DOHH2 (cell line): Measurements from ENCODE around the gene AASDH.

Experiments
- H3F3A ChIP-seq: fragments of 200-600 bp; sonication (generic), shearing (Covaris generic); 2 replicates; pipeline ENCODE4 v1.6.0; 2016; ENCODE audit warnings: antibody characterized with exemption, mild to moderate bottlenecking; ENCODE audit not compliant: control insufficient read depth, insufficient read depth
- H3K27ac ChIP-seq: fragments of 200-600 bp; sonication (generic); 2 replicates; pipeline ENCODE4 v1.5.1; 2014; ENCODE audit warnings: low read depth, mild to moderate bottlenecking, low read length, moderate library complexity
- H3K27me3 ChIP-seq: fragments of 200-600 bp; sonication (generic); 2 replicates; pipeline ENCODE4 v1.6.1; 2014; ENCODE audit warnings: mild to moderate bottlenecking, low read length, mixed read lengths; ENCODE audit not compliant: control insufficient read depth
- H3K36me3 ChIP-seq: fragments of 200-600 bp; sonication (generic); 2 replicates; pipeline ENCODE4 v1.6.1; 2014; ENCODE audit warnings: mild to moderate bottlenecking, low read length, moderate library complexity, mixed read lengths; ENCODE audit not compliant: control insufficient read depth
- H3K4me1 ChIP-seq: fragments of 200-600 bp; sonication (generic); 2 replicates; pipeline ENCODE4 v1.6.1; 2014; ENCODE audit warnings: mild to moderate bottlenecking, low read length, mixed read lengths; ENCODE audit not compliant: control insufficient read depth
- H3K4me2 ChIP-seq: fragments of 200-600 bp; sonication (generic); 2 replicates; pipeline ENCODE4 v1.6.0; 2014; ENCODE audit warnings: mild to moderate bottlenecking, low read length, moderate library complexity
- H3K4me3 ChIP-seq: fragments of 200-600 bp; sonication (generic); 2 replicates; pipeline ENCODE4 v1.5.1; 2014; ENCODE audit warnings: mild to moderate bottlenecking, low read length, mixed read lengths
- H3K79me2 ChIP-seq: fragments of 200-600 bp; sonication (generic); 2 replicates; pipeline ENCODE4 v1.6.1; 2014; ENCODE audit warnings: mild to moderate bottlenecking, low read length, mixed read lengths; ENCODE audit not compliant: control insufficient read depth
- H3K9me2 ChIP-seq: fragments of 200-600 bp; sonication (generic); replicated peaks from 2 replicates; pipeline ENCODE4 v1.6.1; 2014; ENCODE audit warnings: mild to moderate bottlenecking, low read length, mixed read lengths; ENCODE audit not compliant: control insufficient read depth
- H3K9me3 ChIP-seq: fragments of 200-600 bp; sonication (generic); 2 replicates; pipeline ENCODE4 v1.6.1; 2014; ENCODE audit warnings: antibody characterized with exemption, low read length, mixed read lengths; ENCODE audit not compliant: control insufficient read depth, insufficient read depth
- H4K20me1 ChIP-seq: fragments of 200-600 bp; sonication (generic); 2 replicates; pipeline ENCODE4 v1.6.0; 2014; ENCODE audit warnings: low read depth, mild to moderate bottlenecking, antibody characterized with exemption, low read length, moderate library complexity; ENCODE audit not compliant: control insufficient read depth, insufficient read depth
- CTCF ChIP-seq: fragments of 200-600 bp; sonication (generic); IDR thresholded peaks from one replicate; pipeline ENCODE4 v1.5.1; 2014; ENCODE audit warnings: antibody characterized with exemption, mild to moderate bottlenecking, low read depth, low read length; ENCODE audit not compliant: poor library complexity, severe bottlenecking
- EZH2phosphoT487 ChIP-seq: fragments of 200-600 bp; sonication (generic); IDR thresholded peaks from 2 replicates; pipeline ENCODE4 v1.6.1; 2017; ENCODE audit warnings: borderline replicate concordance, mild to moderate bottlenecking, antibody characterized with exemption, low read length, moderate library complexity, mixed read lengths

Gene AASDH

GRCh38 chr4:56307423-56307822 lies 79.9 kb downstream of the AASDH start:
- Histone ChIP-seq H3K27me3 (no peaks in the 10 kb centered on the region), H3K36me3 (no peaks in the 10 kb centered on the region), H4K20me1 (no peaks in the 10 kb centered on the region), H3K27ac (no peak overlapping the region), H3K4me1 (no peaks in the 10 kb centered on the region), H3K4me3 (no peak overlapping the region), H3K9me2 (no peaks in the 10 kb centered on the region), H3K4me2 (no peak overlapping the region), H3F3A (no peaks in the 10 kb centered on the region), H3K79me2 (no peaks in the 10 kb centered on the region), H3K9me3 (no peaks in the 10 kb centered on the region)
- TF ChIP-seq CTCF (no peak), EZH2phosphoT487 (no peak)

DNA sequence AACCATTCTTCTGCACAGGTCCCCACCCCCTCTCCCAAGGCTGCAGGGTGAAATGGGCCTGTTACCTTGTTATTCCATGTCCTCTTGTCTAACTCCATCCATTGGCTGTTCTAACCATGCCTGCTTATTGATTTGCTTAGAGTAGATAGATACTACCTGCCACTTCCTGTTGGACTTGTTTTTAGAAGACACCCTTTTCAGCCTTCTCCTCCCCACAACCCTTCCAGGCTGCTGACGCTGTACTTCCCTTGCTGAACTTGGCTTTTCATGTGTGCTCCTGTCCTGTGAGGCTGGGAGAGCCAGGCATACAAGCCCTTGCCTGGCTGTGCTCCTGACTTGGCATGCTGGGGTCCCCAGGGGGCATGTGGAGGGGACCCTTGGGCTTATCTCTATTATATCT lies 81.9 kb downstream of the AASDH start:
- Histone ChIP-seq H3K27ac (no peak overlapping the region), H3K4me3 (no peak overlapping the region), H3K9me2 (no peaks in the 10 kb centered on the region), H3K4me2 (no peak overlapping the region), H3K36me3 (no peaks in the 10 kb centered on the region), H3K4me1 (0 out of 2 replicates have a peak, but pooled peaks cover 3% of the 10 kb centered on the region), H4K20me1 (no peaks in the 10 kb centered on the region), H3K27me3 (no peaks in the 10 kb centered on the region), H3K79me2 (no peaks in the 10 kb centered on the region), H3F3A (no peaks in the 10 kb centered on the region), H3K9me3 (no peaks in the 10 kb centered on the region)
- TF ChIP-seq CTCF: no peak
- no peak for TF ChIP-seq EZH2phosphoT487

DNA sequence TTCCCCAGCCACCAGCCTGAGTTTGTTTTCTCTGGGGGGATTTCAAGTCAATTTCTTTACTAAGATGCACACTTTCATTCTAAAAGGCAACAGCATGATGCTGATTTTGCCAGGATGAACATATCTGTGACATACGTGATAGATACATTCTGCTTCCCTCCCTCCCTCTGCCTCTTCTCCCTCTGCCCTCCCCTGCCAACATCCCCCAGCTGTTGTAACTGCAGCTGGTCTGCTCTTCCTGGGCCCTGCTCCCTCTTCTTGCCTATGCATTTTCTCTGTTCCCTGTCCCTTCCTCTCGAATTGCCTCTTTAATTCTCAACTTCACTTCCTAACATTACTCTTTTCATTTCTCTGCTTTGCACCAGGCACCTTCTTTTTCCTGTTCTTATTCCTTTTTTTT lies 83.4 kb downstream of the AASDH start:
- H3K4me1 ChIP-seq: 0 out of 2 replicates have a peak, but pooled peaks cover 3% of the 10 kb centered on the region
- H3F3A ChIP-seq: no peaks in the 10 kb centered on the region
- no peaks in the 10 kb centered on the region for H3K9me2 ChIP-seq
- H3K4me3 ChIP-seq: no peak overlapping the region
- no peaks in the 10 kb centered on the region for H3K27me3 ChIP-seq
- no peaks in the 10 kb centered on the region for H3K79me2 ChIP-seq
- H3K27ac ChIP-seq: no peak overlapping the region
- no peak for TF ChIP-seq CTCF
- no peak for TF ChIP-seq EZH2phosphoT487
- no peaks in the 10 kb centered on the region for H4K20me1 ChIP-seq
- no peaks in the 10 kb centered on the region for H3K36me3 ChIP-seq
- no peak overlapping the region for H3K4me2 ChIP-seq
- no peaks in the 10 kb centered on the region for H3K9me3 ChIP-seq

GRCh38 chr4:56302760-56303159 lies 84.5 kb downstream of the AASDH start:
- H3K9me3 ChIP-seq: no peaks in the 10 kb centered on the region
- H4K20me1 ChIP-seq: no peaks in the 10 kb centered on the region
- H3K4me2 ChIP-seq: no peak overlapping the region
- H3K27me3 ChIP-seq: no peaks in the 10 kb centered on the region
- no peaks in the 10 kb centered on the region for H3K9me2 ChIP-seq
- no peaks in the 10 kb centered on the region for H3K36me3 ChIP-seq
- no peaks in the 10 kb centered on the region for H3F3A ChIP-seq
- no peak for TF ChIP-seq CTCF
- no peaks in the 10 kb centered on the region for H3K79me2 ChIP-seq
- H3K4me3 ChIP-seq: no peak overlapping the region
- H3K27ac ChIP-seq: no peak overlapping the region
- H3K4me1 ChIP-seq: 0 out of 2 replicates have a peak, but pooled peaks cover 3% of the 10 kb centered on the region
